GM19023 (cell line): ENCODE measurements around the gene ACE.

Source experiments
- ATAC-seq: cut with Tn5 transposase; IDR thresholded peaks from one replicate; pipeline ENCODE4 v1.9.1; 2021; ENCODE audit warnings: mild to moderate bottlenecking, moderate library complexity; ENCODE audit not compliant: unreplicated experiment

ACE gene

DNA sequence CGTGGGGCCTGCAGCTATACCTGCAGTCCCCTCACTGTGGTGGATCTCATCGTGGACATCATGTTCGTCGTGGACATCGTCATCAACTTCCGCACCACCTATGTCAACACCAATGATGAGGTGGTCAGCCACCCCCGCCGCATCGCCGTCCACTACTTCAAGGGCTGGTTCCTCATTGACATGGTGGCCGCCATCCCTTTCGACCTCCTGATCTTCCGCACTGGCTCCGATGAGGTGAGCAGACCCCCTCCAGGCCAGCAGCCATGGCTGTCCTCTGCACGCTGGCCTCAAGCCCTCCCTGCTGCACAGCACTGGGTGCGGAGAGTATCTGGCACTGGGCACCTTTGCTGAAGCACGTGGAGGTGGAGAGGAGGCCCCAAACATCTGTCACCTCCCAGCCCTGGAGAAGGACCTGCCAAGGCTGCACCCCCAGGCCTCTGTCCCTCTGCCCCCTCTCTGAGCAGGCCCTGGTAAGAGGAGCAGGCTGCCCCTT lies 57.3 kb downstream of the ACE start:
- no peak for ATAC-seq

DNA sequence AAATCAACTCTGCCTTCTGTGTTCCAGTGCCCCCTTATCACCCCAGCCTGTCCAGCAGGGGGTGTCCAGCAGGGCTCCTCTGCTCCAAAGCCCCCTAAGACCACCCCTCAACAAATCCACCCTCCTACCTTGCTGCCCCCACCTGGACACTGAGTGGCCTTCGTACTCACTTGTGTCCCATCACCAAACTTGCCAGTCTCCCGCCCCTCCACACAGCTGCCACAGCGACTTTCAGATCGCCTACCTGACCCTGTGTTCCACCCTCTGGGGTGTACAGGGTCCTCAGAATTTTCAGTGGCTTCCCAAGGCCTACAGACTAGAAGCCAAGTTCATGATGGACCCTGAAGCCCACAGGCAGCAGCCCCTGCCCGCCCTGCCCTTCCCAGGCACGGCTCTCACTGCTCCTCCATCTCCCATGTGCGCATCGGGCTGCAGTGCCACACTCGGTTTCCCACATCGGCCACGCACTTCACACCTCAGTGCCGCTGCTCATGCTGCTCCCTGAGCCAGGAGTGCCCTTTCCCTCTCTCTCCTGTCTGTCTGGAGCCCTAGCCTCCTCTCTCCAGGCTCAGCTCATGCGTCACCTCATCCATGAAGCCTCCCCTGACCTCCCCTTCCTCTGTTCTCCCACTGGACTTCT lies 58.1 kb downstream of the ACE start:
- ATAC-seq = no peak

DNA sequence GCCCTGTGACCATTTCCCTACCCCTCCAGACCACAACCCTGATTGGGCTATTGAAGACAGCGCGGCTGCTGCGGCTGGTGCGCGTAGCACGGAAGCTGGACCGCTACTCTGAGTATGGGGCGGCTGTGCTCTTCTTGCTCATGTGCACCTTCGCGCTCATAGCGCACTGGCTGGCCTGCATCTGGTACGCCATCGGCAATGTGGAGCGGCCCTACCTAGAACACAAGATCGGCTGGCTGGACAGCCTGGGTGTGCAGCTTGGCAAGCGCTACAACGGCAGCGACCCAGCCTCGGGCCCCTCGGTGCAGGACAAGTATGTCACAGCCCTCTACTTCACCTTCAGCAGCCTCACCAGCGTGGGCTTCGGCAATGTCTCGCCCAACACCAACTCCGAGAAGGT lies 58.8 kb downstream of the ACE start:
- ATAC-seq = no peak

DNA sequence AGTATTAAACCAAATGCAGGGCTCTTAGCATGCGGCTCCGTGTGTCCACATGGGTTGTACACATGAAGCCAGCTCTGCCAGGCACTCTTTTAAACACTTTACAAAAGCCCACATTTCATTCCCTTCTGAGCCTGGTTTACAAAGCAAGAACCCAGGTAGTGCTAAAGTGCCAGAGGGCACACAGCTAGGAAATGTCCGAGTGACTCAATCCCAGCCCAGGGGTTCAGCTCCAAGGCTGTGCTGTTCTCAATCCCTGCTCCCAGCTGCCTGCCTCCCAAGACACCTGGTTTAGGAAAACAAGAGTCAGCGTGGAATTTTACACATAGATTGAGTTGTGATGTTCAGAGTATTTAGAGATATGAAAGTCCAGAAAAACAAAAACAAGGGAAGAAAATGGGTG lies 60.1 kb downstream of the ACE start:
- ATAC-seq = no peak

DNA sequence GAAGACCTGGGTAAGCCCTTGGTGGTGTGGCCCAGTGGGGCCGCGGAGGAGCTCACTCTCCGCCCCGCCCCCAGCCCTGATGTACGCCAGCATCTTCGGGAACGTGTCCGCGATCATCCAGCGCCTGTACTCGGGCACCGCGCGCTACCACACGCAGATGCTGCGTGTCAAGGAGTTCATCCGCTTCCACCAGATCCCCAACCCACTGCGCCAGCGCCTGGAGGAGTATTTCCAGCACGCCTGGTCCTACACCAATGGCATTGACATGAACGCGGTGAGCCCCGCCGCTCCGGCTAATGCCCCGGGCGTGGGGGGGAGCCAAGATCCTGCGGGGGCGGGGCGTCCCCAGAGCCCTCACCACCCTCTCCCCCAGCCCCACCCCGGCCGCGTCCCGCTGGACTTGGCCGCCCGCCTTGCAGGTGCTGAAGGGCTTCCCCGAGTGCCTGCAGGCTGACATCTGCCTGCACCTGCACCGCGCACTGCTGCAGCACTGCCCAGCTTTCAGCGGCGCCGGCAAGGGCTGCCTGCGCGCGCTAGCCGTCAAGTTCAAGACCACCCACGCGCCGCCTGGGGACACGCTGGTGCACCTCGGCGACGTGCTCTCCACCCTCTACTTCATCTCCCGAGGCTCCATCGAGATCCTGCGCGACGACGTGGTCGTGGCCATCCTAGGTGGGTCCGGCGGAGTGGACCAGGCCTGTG lies 61.3 kb downstream of the ACE start:
- no peak for ATAC-seq

DNA sequence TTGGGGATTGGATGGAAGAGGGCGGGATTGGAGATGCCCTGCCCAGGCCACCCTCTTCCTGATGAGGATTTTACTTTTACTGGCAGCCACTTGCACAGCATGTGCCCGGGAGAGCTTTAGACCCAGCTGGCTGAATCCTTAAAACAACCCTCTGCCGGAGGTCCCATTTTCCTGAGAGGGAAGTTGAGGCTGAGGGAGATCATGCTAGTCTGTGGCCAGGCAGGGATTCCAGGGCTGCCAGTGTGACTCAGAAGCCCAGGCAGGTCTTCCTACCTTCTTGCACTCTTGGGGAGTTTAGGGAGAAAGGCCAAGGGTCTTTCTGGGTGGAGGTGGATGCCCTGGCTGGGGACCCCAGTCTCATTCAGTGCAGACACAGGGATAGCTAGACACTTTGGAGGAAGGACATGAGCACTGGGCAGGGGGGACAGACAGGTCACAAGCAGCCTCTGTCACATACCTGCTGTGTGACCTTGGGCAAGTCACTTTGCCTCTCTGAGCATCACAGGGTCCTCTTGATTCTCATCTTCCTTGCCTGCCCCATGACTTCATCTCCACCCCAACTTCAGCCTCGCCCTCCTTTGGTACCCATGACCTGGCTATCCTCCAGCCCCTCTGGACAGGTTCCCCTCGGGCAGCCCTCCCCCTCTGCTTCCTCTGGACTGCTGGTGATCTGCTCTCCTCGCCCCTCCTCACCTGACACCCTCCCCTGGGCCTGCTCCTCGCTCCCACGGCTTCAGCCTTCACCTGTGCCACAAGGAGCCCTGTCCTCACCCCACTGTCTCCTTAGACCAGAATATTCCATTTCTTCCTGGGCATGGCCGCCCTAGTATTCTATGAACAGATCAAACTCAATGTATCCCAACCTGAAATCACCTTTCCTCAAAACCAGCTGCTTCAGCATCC lies 62.1 kb downstream of the ACE start:
- no peak for ATAC-seq

DNA sequence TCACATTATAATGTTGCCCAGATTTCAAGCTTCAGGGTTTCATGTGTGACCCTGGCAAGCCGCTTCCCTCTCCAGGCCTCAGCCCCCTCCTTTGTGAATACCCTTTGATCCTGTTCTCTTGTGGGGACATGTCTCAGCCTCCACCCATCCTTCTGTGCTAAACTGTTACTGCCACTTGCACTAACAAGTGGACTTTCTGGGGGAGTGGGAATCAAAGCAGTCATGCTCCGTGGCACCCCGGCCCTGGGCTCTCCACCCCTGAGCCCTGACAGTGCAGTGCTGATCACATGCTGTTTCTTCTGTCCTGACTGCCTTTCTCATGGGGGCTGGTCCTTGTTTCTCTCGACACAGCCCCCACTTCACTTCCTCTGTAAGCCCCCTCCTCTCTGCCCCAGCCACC lies 63.7 kb downstream of the ACE start:
- ATAC-seq = no peak

DNA sequence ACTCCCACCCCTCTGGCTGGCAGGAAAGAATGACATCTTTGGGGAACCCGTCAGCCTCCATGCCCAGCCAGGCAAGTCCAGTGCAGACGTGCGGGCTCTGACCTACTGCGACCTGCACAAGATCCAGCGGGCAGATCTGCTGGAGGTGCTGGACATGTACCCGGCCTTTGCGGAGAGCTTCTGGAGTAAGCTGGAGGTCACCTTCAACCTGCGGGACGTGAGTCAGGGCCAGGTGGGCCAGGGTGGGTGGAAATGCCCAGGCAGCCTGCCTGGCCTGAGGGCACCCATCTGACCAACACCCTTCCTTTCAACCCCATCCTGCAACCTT lies 65.3 kb downstream of the ACE start:
- no peak for ATAC-seq

DNA sequence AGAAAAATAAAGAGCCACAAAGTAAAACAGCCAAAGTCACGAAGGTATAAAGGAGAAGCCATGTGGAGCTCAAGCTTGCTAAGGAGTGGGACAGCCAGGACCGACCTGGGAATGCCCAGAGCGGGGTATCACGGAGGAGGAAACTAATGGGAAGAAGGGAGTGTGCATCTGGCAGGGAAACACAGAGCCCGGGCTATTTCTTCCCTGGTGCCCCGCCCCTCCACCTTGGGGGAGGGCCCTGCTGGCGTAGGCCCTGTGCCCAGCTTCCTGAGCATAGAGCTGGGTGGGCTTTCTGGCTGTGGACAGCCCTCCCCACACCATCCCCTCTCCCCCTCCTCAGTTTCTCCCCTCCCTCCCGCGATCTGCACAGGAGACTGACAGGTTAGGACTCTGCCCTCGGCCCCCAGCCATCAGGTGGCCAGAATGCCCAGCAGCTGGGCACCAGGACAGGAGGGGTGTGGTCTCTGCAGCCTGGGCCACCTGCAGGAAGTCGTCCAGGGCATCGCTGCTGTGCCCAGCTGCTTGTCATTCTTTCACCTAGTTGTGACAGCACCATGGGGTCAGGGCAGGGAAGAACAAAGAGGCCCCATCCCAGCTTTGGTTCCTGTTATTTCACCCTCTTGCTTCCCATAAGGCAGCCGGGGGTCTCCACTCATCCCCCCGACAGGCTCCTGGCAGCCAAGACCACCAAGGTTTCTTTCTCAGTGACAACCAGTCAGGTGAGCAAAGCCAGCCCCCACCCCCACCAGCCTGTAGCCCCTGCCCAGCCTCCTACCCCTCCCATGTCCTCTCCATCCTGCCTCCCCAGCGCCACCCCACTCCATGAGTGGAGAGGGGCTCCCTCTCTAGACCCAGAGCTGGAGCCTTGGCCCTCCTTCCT lies 66.3 kb downstream of the ACE start:
- no peak for ATAC-seq

DNA sequence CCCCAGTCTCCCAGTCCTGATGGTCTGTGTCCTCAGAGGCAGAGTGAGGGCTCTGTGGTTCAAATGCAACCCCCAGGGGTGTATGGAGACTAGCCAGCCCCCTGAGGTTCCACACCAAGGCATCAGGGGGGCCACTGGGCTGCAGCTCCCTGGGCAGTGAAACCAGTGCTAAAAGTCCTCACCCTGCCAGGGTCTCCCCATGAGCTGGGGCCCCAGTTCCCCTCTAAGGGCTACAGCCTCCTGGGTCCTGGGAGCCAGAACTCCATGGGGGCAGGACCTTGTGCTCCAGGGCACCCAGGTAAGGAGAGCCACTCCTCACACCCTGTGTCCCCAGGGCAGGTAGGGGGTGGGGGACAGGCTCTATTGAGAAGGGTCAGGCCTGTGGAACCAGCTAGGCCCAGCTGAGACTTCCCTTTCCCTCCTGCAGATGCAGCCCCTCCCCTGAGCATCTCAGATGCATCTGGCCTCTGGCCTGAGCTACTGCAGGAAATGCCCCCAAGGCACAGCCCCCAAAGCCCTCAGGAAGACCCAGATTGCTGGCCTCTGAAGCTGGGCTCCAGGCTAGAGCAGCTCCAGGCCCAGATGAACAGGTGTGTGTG lies 67.1 kb downstream of the ACE start:
- ATAC-seq = no peak

DNA sequence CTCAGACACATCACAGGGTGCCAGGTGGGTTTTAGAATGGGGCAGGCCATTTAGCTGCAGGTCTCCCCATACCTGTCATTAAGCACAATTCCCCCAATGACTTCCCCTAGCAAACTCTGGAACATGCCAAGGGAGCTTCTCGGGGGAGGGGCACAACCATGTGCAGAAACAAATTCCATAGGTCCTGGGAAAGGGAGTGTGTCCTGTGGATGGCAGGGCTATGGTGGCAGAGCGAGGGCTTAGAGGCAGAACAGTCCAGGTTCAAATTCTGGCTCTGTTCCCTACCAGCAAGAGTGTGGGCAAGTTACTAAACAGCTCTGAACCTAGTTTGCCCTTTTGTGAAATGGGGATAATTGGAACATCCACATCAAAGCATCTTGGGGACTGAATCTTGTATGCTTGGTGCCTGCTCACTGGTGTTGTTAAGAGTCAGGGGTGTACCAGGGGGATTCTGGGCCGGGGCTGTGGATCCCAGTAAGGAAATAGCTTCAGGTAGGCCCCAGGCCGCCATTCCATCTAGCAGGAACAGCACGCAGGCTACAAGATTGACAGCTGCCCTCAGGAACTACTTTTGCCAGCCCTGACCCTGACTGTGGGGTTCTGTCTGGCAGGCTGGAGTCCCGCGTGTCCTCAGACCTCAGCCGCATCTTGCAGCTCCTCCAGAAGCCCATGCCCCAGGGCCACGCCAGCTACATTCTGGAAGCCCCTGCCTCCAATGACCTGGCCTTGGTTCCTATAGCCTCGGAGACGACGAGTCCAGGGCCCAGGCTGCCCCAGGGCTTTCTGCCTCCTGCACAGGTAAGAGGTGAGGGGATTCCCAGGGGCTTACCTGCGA lies 67.8 kb downstream of the ACE start:
- ATAC-seq = no peak

DNA sequence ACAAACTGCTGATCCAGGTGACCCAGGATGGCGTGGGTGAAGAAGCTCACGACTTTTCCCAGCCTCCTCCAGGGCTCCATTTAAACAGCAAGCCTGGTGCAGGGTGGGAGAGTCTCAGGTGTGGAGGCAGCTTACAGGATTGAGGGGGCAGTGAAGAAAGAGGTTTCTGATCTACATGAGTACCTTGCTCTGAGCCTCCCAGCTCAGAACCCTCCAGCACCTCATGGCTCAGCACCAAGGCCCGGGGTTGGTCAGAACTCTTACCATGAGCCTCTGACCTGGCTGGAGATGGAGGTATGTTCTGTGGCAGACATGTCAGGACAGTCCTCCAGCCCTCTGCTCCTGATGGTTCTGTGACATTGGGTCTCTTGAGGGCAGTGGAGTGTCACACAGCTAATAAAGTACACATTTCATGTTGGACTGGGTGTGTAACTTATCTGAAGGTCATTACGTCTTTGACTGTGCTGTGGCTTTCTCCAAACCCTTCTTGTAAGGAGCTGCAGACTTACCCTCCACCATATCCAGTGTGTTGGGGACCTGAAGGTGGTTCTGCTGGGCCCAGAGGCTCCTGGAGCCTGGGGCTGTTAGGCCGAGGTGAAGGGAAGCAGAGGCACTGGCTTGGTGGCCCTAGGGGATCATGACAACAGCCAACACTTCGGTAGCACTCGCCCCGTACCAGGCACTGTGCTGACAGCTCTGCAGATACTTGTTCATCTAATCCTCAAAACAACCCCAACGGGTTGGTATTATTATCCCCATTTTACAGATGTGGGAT lies 69.6 kb downstream of the ACE start:
- ATAC-seq = no peak

DNA sequence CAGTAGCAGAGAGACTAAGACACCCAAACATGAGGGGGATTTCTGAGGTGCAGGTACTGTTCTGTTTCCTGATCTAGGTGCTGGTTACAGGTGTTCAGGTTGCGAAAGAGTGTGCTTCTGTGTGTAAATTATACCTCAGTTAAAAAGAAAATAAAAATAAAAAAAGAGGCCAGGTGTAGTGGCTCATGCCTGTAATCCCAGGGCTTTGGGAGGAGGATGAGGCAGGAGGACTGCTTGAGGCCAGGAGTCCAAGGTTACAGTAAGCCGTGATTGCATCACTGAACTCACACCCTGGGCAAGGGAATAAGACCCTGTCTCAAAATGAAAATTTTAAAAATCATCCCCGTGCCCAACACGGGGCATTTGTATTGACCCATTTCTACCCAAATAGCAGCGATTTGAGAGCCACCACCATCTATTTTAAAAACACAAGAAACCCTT lies 70.2 kb downstream of the ACE start:
- no peak for ATAC-seq
